ENCODE results near the gene RIN2.

RIN2 gene

GRCh38 chr20:19789009-19789408 lies 31.0 kb downstream of the RIN2 start:
- Histone ChIP-seq H3K79me2 (ENCODE audit: insufficient read depth, low read depth) (no peaks in the 10 kb centered on the region), H2AFZ (ENCODE audit: low read depth) (no peak overlapping the region), H3K4me1 (ENCODE audit: low read depth, poor library complexity, severe bottlenecking) (peaks cover 25% of the 10 kb centered on the region), H3K36me3 (ENCODE audit: insufficient read depth) (no peaks in the 10 kb centered on the region), H3K9ac (no peak overlapping the region), H3K27me3 (ENCODE audit: insufficient read depth, low read depth) (no peaks in the 10 kb centered on the region), H3K4me3 (IDR thresholded peaks at IDR 0.05; ENCODE audit: insufficient read depth, low read depth, low read length) (no peak overlapping the region), H3K4me2 (no peak overlapping the region), H4K20me1 (ENCODE audit: insufficient read depth) (no peaks in the 10 kb centered on the region), H3K27ac (no peak overlapping the region)
- TF ChIP-seq, protein P1, sequence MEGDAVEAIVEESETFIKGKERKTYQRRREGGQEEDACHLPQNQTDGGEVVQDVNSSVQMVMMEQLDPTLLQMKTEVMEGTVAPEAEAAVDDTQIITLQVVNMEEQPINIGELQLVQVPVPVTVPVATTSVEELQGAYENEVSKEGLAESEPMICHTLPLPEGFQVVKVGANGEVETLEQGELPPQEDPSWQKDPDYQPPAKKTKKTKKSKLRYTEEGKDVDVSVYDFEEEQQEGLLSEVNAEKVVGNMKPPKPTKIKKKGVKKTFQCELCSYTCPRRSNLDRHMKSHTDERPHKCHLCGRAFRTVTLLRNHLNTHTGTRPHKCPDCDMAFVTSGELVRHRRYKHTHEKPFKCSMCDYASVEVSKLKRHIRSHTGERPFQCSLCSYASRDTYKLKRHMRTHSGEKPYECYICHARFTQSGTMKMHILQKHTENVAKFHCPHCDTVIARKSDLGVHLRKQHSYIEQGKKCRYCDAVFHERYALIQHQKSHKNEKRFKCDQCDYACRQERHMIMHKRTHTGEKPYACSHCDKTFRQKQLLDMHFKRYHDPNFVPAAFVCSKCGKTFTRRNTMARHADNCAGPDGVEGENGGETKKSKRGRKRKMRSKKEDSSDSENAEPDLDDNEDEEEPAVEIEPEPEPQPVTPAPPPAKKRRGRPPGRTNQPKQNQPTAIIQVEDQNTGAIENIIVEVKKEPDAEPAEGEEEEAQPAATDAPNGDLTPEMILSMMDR (conservative IDR thresholded peaks at IDR 0.05; ENCODE audit: low read depth, low read length), result no peak

DNA sequence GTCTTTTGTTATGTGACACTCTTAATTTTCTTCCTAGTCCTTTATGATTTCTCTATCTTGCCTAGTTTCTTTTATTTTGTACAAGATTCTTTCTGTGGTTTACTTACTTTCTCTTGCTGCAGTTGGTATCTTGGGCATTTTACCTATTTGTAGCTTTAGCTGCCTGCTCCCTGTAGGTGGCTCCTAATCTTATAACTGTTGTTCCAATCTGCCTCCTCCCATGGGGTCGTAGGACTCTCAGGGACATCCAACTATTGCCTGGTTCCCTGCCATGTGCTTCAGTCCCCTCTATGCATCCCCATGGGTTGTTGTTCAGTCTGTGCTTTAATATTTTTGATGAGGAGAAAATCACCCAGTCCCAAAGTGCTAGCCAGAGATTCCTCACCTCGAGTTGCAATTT lies 31.4 kb downstream of the RIN2 start:
- Histone ChIP-seq H3K79me2 (ENCODE audit: insufficient read depth, low read depth) (no peaks in the 10 kb centered on the region), H3K9ac (no peak overlapping the region), H3K4me3 (IDR thresholded peaks at IDR 0.05; ENCODE audit: insufficient read depth, low read depth, low read length) (no peak overlapping the region), H3K27ac (no peak overlapping the region), H3K27me3 (ENCODE audit: insufficient read depth, low read depth) (no peaks in the 10 kb centered on the region), H4K20me1 (ENCODE audit: insufficient read depth) (no peaks in the 10 kb centered on the region), H3K4me2 (no peak overlapping the region), H2AFZ (ENCODE audit: low read depth) (no peak overlapping the region), H3K36me3 (ENCODE audit: insufficient read depth) (no peaks in the 10 kb centered on the region), H3K4me1 (ENCODE audit: low read depth, poor library complexity, severe bottlenecking) (peaks cover 20% of the 10 kb centered on the region)
- TF ChIP-seq, protein P1 (conservative IDR thresholded peaks at IDR 0.05; ENCODE audit: low read depth, low read length), result no peak

GRCh38 chr20:19791887-19792286 lies 33.8 kb downstream of the RIN2 start:
- Histone ChIP-seq H2AFZ (ENCODE audit: low read depth) (no peak overlapping the region), H3K27me3 (ENCODE audit: insufficient read depth, low read depth) (no peaks in the 10 kb centered on the region), H3K79me2 (ENCODE audit: insufficient read depth, low read depth) (no peaks in the 10 kb centered on the region), H3K9ac (no peak overlapping the region), H3K4me3 (IDR thresholded peaks at IDR 0.05; ENCODE audit: insufficient read depth, low read depth, low read length) (no peak overlapping the region), H4K20me1 (ENCODE audit: insufficient read depth) (no peaks in the 10 kb centered on the region), H3K27ac (no peak overlapping the region), H3K4me2 (no peak overlapping the region), H3K36me3 (ENCODE audit: insufficient read depth) (no peaks in the 10 kb centered on the region), H3K4me1 (ENCODE audit: low read depth, poor library complexity, severe bottlenecking) (no peaks in the 10 kb centered on the region)
- TF ChIP-seq, protein P1 (conservative IDR thresholded peaks at IDR 0.05; ENCODE audit: low read depth, low read length), result no peak

DNA sequence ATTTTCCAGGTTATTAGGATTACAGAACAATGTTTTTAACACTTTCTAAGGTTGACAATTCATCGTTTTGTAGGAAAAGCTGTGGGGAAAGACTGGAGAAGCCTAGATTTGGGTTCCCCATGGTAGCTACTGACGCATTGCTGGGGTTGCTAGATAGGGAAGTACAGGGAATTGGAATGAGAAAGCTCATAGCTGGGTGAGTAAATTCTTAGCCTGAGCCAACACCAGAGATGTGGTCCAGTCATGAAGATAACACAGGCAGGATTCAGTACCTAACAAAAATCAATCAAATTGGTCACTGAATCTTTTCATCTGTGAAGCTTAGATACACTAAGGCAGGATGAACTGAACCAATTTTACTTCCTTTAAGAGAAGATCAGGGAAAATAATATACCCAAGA lies 35.7 kb downstream of the RIN2 start:
- Histone ChIP-seq H4K20me1 (ENCODE audit: insufficient read depth) (no peaks in the 10 kb centered on the region), H3K9ac (no peak overlapping the region), H3K4me3 (IDR thresholded peaks at IDR 0.05; ENCODE audit: insufficient read depth, low read depth, low read length) (no peak overlapping the region), H3K27me3 (ENCODE audit: insufficient read depth, low read depth) (no peaks in the 10 kb centered on the region), H3K36me3 (ENCODE audit: insufficient read depth) (no peaks in the 10 kb centered on the region), H3K4me2 (no peak overlapping the region), H3K27ac (no peak overlapping the region), H3K79me2 (ENCODE audit: insufficient read depth, low read depth) (no peaks in the 10 kb centered on the region), H2AFZ (ENCODE audit: low read depth) (no peak overlapping the region), H3K4me1 (ENCODE audit: low read depth, poor library complexity, severe bottlenecking) (no peaks in the 10 kb centered on the region)
- TF ChIP-seq, protein P1 (conservative IDR thresholded peaks at IDR 0.05; ENCODE audit: low read depth, low read length), result no peak

Data from KMS-11 (cell line).